GM12878 (cell line): ENCODE data around the gene SLC11A2. TPM values are rescaled to one million over a fixed set of nuclear protein-coding genes. Genes with fewer than 3 reads are reported as not detected.

ENCODE experiments used
- ATAC-seq: fragments of 200-7000 bp; cut with Tn5 transposase; 3 replicates; pipeline ENCODE4 v1.9.1; 2020; ENCODE audit warnings: mild to moderate bottlenecking, moderate library complexity
- BruUV-seq: library from RNA; stranded (reverse); fragments of 400-500 nt; replicated peaks from 2 replicates; lab custom pipeline; 2021; lab: Mats Ljungman, UMichigan
- CTCF ChIA-PET: fragments of 300-600 bp; sonication (Branson Sonifier 250); formaldehyde crosslinking; extraction: SDS; loops from one replicate; lab custom pipeline; 2021; ENCODE audit warnings: inconsistent platforms; lab: Yijun Ruan, JAX
- POLR2A ChIA-PET: fragments of 350-600 bp; formaldehyde crosslinking; extraction: SDS; loops from one replicate; lab custom pipeline; 2021; ENCODE audit warnings: inconsistent platforms; lab: Charles Lee
- RAD21 ChIA-PET: fragments of 300-600 bp; sonication (Branson Sonifier 250); formaldehyde crosslinking; loops from one replicate; lab custom pipeline; 2023; ENCODE audit warnings: antibody characterized with exemption; ENCODE audit not compliant: unreplicated experiment; lab: Charles Lee
- SMC1A ChIA-PET: fragments of 300-600 bp; sonication (Branson Sonifier 250); formaldehyde crosslinking; loops from one replicate; lab custom pipeline; 2023; ENCODE audit not compliant: unreplicated experiment, uncharacterized antibody; lab: Charles Lee
- DNase-seq: peaks from one replicate; pipeline ENCODE4 v3.0.0-alpha.2; 2011; ENCODE audit warnings: low read depth, low spot score
- FAIRE-seq: peaks from 3 replicates; lab custom pipeline; 2011; peaks lifted over from hg19 to GRCh38; lab: Jason Lieb, UNC
- H2AFZ ChIP-seq: 2 replicates; pipeline ENCODE4 v1.6.0; 2011; ENCODE audit warnings: low read depth, low read length, control low read depth; ENCODE audit not compliant: control insufficient read depth
- H3K27ac ChIP-seq: 2 replicates; pipeline ENCODE4 v1.5.1; 2011; ENCODE audit warnings: control low read depth; ENCODE audit not compliant: control insufficient read depth, insufficient read depth
- H3K27me3 ChIP-seq, 2 experiments: replicated peaks in 1 of 2; 2 replicates each; pipeline versions ENCODE4 v1.6.0 to v1.6.1; 2011; ENCODE audit warnings: low read length in 1 of 2; ENCODE audit not compliant: control insufficient read depth in 2 of 2, insufficient read depth in 2 of 2
- H3K36me3 ChIP-seq, 2 experiments: 2 replicates each; pipeline ENCODE4 v1.5.1; 2011; ENCODE audit warnings: low read length in 1 of 2; ENCODE audit not compliant: control insufficient read depth in 2 of 2, insufficient read depth in 2 of 2
- H3K4me1 ChIP-seq: 2 replicates; pipeline ENCODE4 v1.6.1; 2011; ENCODE audit warnings: mild to moderate bottlenecking, low read length, moderate library complexity, mixed read lengths; ENCODE audit not compliant: control insufficient read depth, insufficient read depth
- H3K4me2 ChIP-seq: 2 replicates; pipeline ENCODE4 v1.6.0; 2011; ENCODE audit warnings: control low read depth; ENCODE audit not compliant: control insufficient read depth, insufficient read depth
- H3K4me3 ChIP-seq: fragments of 200-600 bp; sonication (generic); 2 replicates; pipeline ENCODE4 v1.5.1; 2016
- H3K79me2 ChIP-seq: 2 replicates; pipeline ENCODE4 v1.6.0; 2011; ENCODE audit warnings: low read length; ENCODE audit not compliant: control insufficient read depth, insufficient read depth
- H3K9ac ChIP-seq: 2 replicates; pipeline ENCODE4 v1.8.0; 2011; ENCODE audit warnings: low read length, control low read depth, mixed read lengths; ENCODE audit not compliant: control insufficient read depth, insufficient read depth
- H3K9me3 ChIP-seq: replicated peaks from 3 replicates; pipeline ENCODE4 v1.5.1; 2011; ENCODE audit warnings: mild to moderate bottlenecking, low read length; ENCODE audit not compliant: control insufficient read depth, insufficient read depth
- H4K20me1 ChIP-seq: 2 replicates; pipeline ENCODE4 v1.6.0; 2011; ENCODE audit not compliant: control insufficient read depth, insufficient read depth
- ATF3 ChIP-seq: IDR thresholded peaks from 2 replicates; pipeline ENCODE4 v1.6.1; 2011; ENCODE audit warnings: low read depth, mild to moderate bottlenecking, low read length, moderate library complexity, borderline replicate concordance; ENCODE audit errors: extremely low read depth
- BCL11A ChIP-seq: IDR thresholded peaks from 2 replicates; pipeline ENCODE4 v1.6.1; 2011; ENCODE audit warnings: low read depth, low read length
- CHD2 ChIP-seq: IDR thresholded peaks from 2 replicates; pipeline ENCODE4 v1.6.1; 2011; ENCODE audit warnings: low read depth, low read length, improper control_type of control experiment, borderline replicate concordance
- FOXM1 ChIP-seq: IDR thresholded peaks from 2 replicates; pipeline ENCODE4 v1.6.1; 2012; ENCODE audit warnings: low read depth, mild to moderate bottlenecking, inconsistent platforms, low read length, moderate library complexity
- IRF4 ChIP-seq: IDR thresholded peaks from 2 replicates; pipeline ENCODE4 v1.6.1; 2011; ENCODE audit warnings: low read depth, low read length
- NR2C1 ChIP-seq: fragments of 450-650 bp; IDR thresholded peaks from 2 replicates; pipeline ENCODE4 v1.6.1; 2017; ENCODE audit warnings: antibody characterized with exemption, mild to moderate bottlenecking, moderate library complexity
- NR2C2 ChIP-seq: IDR thresholded peaks from 2 replicates; pipeline ENCODE4 v1.6.1; 2011; ENCODE audit warnings: borderline replicate concordance, low read depth; ENCODE audit not compliant: control insufficient read depth, insufficient read length
- PAX5 ChIP-seq: IDR thresholded peaks from 2 replicates; pipeline ENCODE4 v1.6.1; 2011; ENCODE audit warnings: low read depth, low read length, borderline replicate concordance
- RB1 ChIP-seq: fragments of 450-650 bp; formaldehyde crosslinking; IDR thresholded peaks from 2 replicates; pipeline ENCODE4 v1.6.1; 2017; ENCODE audit warnings: mild to moderate bottlenecking, borderline replicate concordance
- REST ChIP-seq: IDR thresholded peaks from 2 replicates; pipeline ENCODE4 v1.6.1; 2012; ENCODE audit warnings: mild to moderate bottlenecking, low read depth, low read length
- TCF12 ChIP-seq: IDR thresholded peaks from 2 replicates; pipeline ENCODE4 v1.6.1; 2011; ENCODE audit warnings: low read depth, mild to moderate bottlenecking, low read length
- ZNF592 ChIP-seq: fragments of 450-650 bp; IDR thresholded peaks from 2 replicates; pipeline ENCODE4 v1.6.1; 2017; ENCODE audit warnings: mild to moderate bottlenecking, moderate library complexity
- WGBS: methylation state at CpG from one replicate; pipeline ENCODE4 v1.1.6; 2016; ENCODE audit warnings: low lambda C conversion rate; ENCODE audit not compliant: insufficient replicate concordance, insufficient coverage; ENCODE audit errors: missing lambda C conversion rate; 5-methylcytosine and 5-hydroxymethylcytosine counted together
- in situ Hi-C: fragments of 300-500 bp; cut with MboI; formaldehyde crosslinking; loops from 9 replicates; pipeline ENCODE4 v1.14.3; 2018; ENCODE audit warnings: mixed read lengths
- intact Hi-C: fragments of 100-400 bp; cut with micrococcal nuclease; formaldehyde crosslinking; loops from one replicate; pipeline ENCODE4 v1.14.2; 2022; ENCODE audit not compliant: unreplicated experiment
- polyA plus RNA-seq, 11 experiments: library from polyadenylated mRNA; depleted of rRNA in 4 of 11; unstranded in 6 of 11; stranded (reverse) in 5 of 11; fragments of >200 nt; fragmentation: Nextera tagmentation in 4 of 11; fragmentation: Illumina TruSeq in 1 of 11; extraction: Ambion mirVana in 4 of 11; extraction: Trizol in 1 of 11; gene quantifications; 1 replicate in 1 of 11; 2 replicates in 10 of 11; pipeline versions ENCODE4 v1.2.1 to v1.2.3, GENCODE V29; 2011 to 2016; ENCODE audit warnings: inconsistent platforms in 2 of 11, missing spikeins in 2 of 11, low read depth in 1 of 11
- total RNA-seq, 4 experiments: library from RNA; depleted of rRNA in 3 of 4; stranded (reverse); fragments of >200 nt in 3 of 4; fragmentation: Illumina TruSeq in 1 of 4; extraction: Trizol in 1 of 4; gene quantifications; 2 replicates each; pipeline versions ENCODE4 v1.2.1 to v1.2.3, GENCODE V29; 2013 to 2021
- TF ChIP-seq, protein P1 (sequence below): fragments of 150-350 bp; IDR thresholded peaks from 2 replicates; pipeline ENCODE4 v1.6.1; 2014; ENCODE audit warnings: mild to moderate bottlenecking, low read depth, low read length

The SLC11A2 gene
- total and polyA plus RNA-seq, 10 of the 15 experiments (the other 5 are each of a cell fraction or from before 2014, with no cell fraction given) = 6.2 to 29.4 (median 15.6) TPM

- POLR2A ChIA-PET = interaction anchor here (0.6 kb wide), 1 partner anchor 17 kb away, joined by 4 read pairs; no protein-coding TSS in a partner anchor
Observed at GRCh38 chr12:51001799-51002198, 24.4 kb downstream of the SLC11A2 start.

More at GRCh38 chr12:51001799-51002198, 24.4 kb downstream of the SLC11A2 start:
- in situ Hi-C loops (no loop called here), intact Hi-C loops (no loop called here)
- ChIA-PET SMC1A (no interaction called here), CTCF (no interaction called here), RAD21 (no interaction called here)
- Histone ChIP-seq H3K79me2 (no peaks in the 10 kb centered on the region), H3K9ac (no peak overlapping the region), H3K36me3 (peaks cover 2 to 9% of the 10 kb centered on the region in 2 experiments), H3K4me1 (no peaks in the 10 kb centered on the region), H3K27ac (no peak overlapping the region), H3K27me3 (no peaks in the 10 kb centered on the region), H3K9me3 (no peaks in the 10 kb centered on the region), H4K20me1 (no peaks in the 10 kb centered on the region), H3K4me2 (no peak overlapping the region), H2AFZ (no peak overlapping the region), H3K4me3 (no peak overlapping the region)
- ATAC-seq = no peak
- no peak for FAIRE-seq
- 93% methylated on average over 1 of the region's 1 CpG for WGBS
- no peak for TF ChIP-seq TCF12
- no peak for TF ChIP-seq BCL11A
- no peak for TF ChIP-seq REST
- TF ChIP-seq RB1 = no peak
- TF ChIP-seq FOXM1 = no peak
- TF ChIP-seq NR2C2 = no peak
- TF ChIP-seq ATF3 = no peak
- TF ChIP-seq, protein P1, sequence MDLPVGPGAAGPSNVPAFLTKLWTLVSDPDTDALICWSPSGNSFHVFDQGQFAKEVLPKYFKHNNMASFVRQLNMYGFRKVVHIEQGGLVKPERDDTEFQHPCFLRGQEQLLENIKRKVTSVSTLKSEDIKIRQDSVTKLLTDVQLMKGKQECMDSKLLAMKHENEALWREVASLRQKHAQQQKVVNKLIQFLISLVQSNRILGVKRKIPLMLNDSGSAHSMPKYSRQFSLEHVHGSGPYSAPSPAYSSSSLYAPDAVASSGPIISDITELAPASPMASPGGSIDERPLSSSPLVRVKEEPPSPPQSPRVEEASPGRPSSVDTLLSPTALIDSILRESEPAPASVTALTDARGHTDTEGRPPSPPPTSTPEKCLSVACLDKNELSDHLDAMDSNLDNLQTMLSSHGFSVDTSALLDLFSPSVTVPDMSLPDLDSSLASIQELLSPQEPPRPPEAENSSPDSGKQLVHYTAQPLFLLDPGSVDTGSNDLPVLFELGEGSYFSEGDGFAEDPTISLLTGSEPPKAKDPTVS = no peak
- TF ChIP-seq ZNF592 = no peak
- TF ChIP-seq CHD2 = no peak
- no peak for TF ChIP-seq NR2C1
- TF ChIP-seq PAX5 = no peak
- no peak for TF ChIP-seq IRF4
- no peak for DNase-seq
- BruUV-seq = no TSS peak
